ENCODE measurements around the gene CCDC57.

The CCDC57 gene

GRCh38 chr17:82186221-82186620, 26.4 kb downstream of the CCDC57 start:
- DNase-seq (ENCODE audit: low read depth), result no peak
- no peak for TF ChIP-seq CTCF (IDR thresholded peaks at IDR 0.05; ENCODE audit: insufficient read depth, low read depth, low read length, missing control alignments)
- H3K4me3 ChIP-seq (ENCODE audit: low read depth, low read length), result no peak overlapping the region

DNA sequence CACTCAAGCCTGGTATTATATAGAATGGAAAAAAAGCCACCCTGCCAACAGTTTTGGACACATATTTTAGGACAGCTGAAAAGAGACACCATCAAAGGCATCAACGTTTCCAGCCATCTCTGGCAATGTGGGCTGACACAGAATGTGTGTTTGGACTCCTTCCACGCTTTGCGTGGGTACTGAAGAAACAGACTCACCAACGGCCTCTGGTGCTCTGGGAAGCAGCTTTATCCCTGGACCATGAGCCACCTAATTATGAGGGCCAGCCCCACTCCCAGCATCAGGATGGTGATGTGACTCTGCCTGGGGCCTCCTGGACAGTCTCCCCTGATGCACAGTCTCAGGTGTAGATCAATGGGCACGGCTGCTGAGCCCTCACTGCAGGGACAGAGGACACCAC, 27.9 kb downstream of the CCDC57 start:
- no peak for DNase-seq (ENCODE audit: low read depth)
- H3K4me3 ChIP-seq (ENCODE audit: low read depth, low read length), result no peak overlapping the region
- TF ChIP-seq CTCF (IDR thresholded peaks at IDR 0.05; ENCODE audit: insufficient read depth, low read depth, low read length, missing control alignments), result no peak

GRCh38 chr17:82180776-82181528, 31.7 kb downstream of the CCDC57 start:
- no peak overlapping the region for H3K4me3 ChIP-seq (ENCODE audit: low read depth, low read length)
- TF ChIP-seq CTCF (IDR thresholded peaks at IDR 0.05; ENCODE audit: insufficient read depth, low read depth, low read length, missing control alignments), result no peak
- DNase-seq (ENCODE audit: low read depth), result no peak

DNA sequence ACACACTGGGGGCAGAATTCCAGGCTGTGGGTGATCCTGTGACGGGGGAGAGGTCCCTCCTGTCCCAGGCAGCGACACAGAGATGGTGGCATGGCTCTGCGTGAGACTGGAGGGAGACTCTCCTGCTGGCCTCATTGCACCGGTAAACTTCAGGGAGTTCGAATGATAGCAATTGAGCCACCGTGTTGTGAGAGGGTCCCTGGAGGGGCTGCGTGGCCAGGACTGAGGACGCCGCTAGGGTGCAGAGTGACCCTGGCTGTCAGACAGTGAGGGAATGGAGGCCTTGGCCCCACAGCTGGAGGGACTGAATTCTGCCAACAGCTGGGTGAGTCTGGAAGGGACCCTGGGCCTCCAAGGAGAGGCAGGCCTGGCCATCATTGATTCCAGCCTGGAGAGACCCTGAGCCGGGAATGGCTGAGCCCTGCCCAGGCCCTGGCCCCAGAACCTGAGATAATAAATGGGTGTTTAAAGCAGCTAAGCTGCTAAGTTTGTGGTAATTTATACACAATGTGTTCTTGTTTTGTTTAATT, 32.6 kb downstream of the CCDC57 start:
- no peak for TF ChIP-seq CTCF (IDR thresholded peaks at IDR 0.05; ENCODE audit: insufficient read depth, low read depth, low read length, missing control alignments)
- DNase-seq (ENCODE audit: low read depth), result no peak
- no peak overlapping the region for H3K4me3 ChIP-seq (ENCODE audit: low read depth, low read length)

DNA sequence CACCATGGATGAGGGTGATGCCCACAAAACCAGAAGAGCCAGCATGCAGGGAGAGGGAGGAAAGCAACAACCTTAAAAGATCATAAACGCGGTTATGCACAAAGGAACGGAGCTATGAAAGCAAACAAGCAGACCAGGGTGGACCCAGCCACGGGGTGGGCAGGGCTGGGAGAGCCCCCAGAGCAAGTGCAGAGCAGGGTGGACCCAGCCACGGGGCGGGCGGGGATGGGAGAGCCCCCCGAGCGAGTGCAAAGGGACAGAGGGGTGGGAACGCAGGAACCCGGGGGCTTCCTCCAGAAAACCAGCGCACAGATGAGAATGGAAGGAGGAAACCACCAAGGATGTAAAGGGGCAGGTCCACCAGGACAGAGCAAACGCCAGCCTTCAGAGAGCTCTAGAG, 33.2 kb downstream of the CCDC57 start:
- H3K4me3 ChIP-seq (ENCODE audit: low read depth, low read length), result no peak overlapping the region
- DNase-seq (ENCODE audit: low read depth), result no peak
- TF ChIP-seq CTCF (IDR thresholded peaks at IDR 0.05; ENCODE audit: insufficient read depth, low read depth, low read length, missing control alignments), result no peak

GRCh38 chr17:82178499-82179261, 34.0 kb downstream of the CCDC57 start:
- DNase-seq (ENCODE audit: low read depth), result no peak
- no peak for TF ChIP-seq CTCF (IDR thresholded peaks at IDR 0.05; ENCODE audit: insufficient read depth, low read depth, low read length, missing control alignments)
- H3K4me3 ChIP-seq (ENCODE audit: low read depth, low read length), result no peak overlapping the region

Data from GM12865 (cell line).